Measurements from ENCODE around the gene PSMA8.
"Not testable (repeated sequence)": the region's sequence is repeated elsewhere in the genome, so short reads cannot be mapped to it uniquely, and the experiment has no call there.

Gene PSMA8

GRCh38 chr18:26127786-26128185, 5.9 kb upstream of the PSMA8 start:
- DNase-seq (ENCODE audit: low read depth): no peak
- no peak overlapping the region for H3K4me3 ChIP-seq (ENCODE audit: control insufficient read depth, low read depth, low read length)
- no peak for TF ChIP-seq CTCF (conservative IDR thresholded peaks at IDR 0.05; ENCODE audit: control insufficient read depth, insufficient read depth, low read depth, low read length)

- not testable (repeated sequence) for DNase-seq (ENCODE audit: low read depth); H3K4me3 ChIP-seq (ENCODE audit: control insufficient read depth, low read depth, low read length)
Observed at GRCh38 chr18:26128192-26128591, 5.5 kb upstream of the PSMA8 start.

GRCh38 chr18:26134107-26134506, 438 bp downstream of the PSMA8 start:
- H3K4me3 ChIP-seq (ENCODE audit: control insufficient read depth, low read depth, low read length): no peak overlapping the region
- no peak for TF ChIP-seq CTCF (conservative IDR thresholded peaks at IDR 0.05; ENCODE audit: control insufficient read depth, insufficient read depth, low read depth, low read length)
- DNase-seq (ENCODE audit: low read depth): no peak

- H3K4me3 ChIP-seq (ENCODE audit: control insufficient read depth, low read depth, low read length): no peak overlapping the region
- no peak for DNase-seq (ENCODE audit: low read depth)
- TF ChIP-seq CTCF (conservative IDR thresholded peaks at IDR 0.05; ENCODE audit: control insufficient read depth, insufficient read depth, low read depth, low read length): no peak
Observed at GRCh38 chr18:26135548-26135947, 1.9 kb downstream of the PSMA8 start.

GRCh38 chr18:26157326-26157725, 23.7 kb downstream of the PSMA8 start:
- DNase-seq (ENCODE audit: low read depth): no peak
- no peak overlapping the region for H3K4me3 ChIP-seq (ENCODE audit: control insufficient read depth, low read depth, low read length)
- no peak for TF ChIP-seq CTCF (conservative IDR thresholded peaks at IDR 0.05; ENCODE audit: control insufficient read depth, insufficient read depth, low read depth, low read length)

- peak; percentile 7 for DNase-seq (ENCODE audit: low read depth)
- TF ChIP-seq CTCF (conservative IDR thresholded peaks at IDR 0.05; ENCODE audit: control insufficient read depth, insufficient read depth, low read depth, low read length): no peak
- no peak overlapping the region for H3K4me3 ChIP-seq (ENCODE audit: control insufficient read depth, low read depth, low read length)
Observed at GRCh38 chr18:26159353-26159752, 25.7 kb downstream of the PSMA8 start.

- no peak for TF ChIP-seq CTCF (conservative IDR thresholded peaks at IDR 0.05; ENCODE audit: control insufficient read depth, insufficient read depth, low read depth, low read length)
- DNase-seq (ENCODE audit: low read depth): no peak
- no peak overlapping the region for H3K4me3 ChIP-seq (ENCODE audit: control insufficient read depth, low read depth, low read length)
Observed at GRCh38 chr18:26164571-26164970, 30.9 kb downstream of the PSMA8 start.

GRCh38 chr18:26167592-26167991, 33.9 kb downstream of the PSMA8 start:
- not testable (repeated sequence) for H3K4me3 ChIP-seq (ENCODE audit: control insufficient read depth, low read depth, low read length); DNase-seq (ENCODE audit: low read depth)

Data from fibroblast of mammary gland (primary cell).